Esophagus squamous epithelium (tissue), 5 donors: Measurements from ENCODE around the gene CCDC13. TPM values are rescaled to one million over a fixed set of nuclear protein-coding genes. Genes with fewer than 3 reads are reported as not detected.

ENCODE experiments used
- DNase-seq: peaks from one replicate; lab custom pipeline; 2025; lab: John Stamatoyannopoulos, UW
- H3K27ac ChIP-seq, 4 donors: fragments of 200-600 bp; sonication (generic); one replicate each; pipeline ENCODE4 v1.5.1; 2016 to 2019; ENCODE audit warnings: mild to moderate bottlenecking in 1 of 4
- H3K27me3 ChIP-seq, 4 donors: fragments of 200-600 bp; sonication (generic); 1 replicate in 3 of 4; 2 replicates in 1 of 4; pipeline versions ENCODE4 v1.5.1 to v1.6.0; 2017 to 2021; ENCODE audit warnings: antibody characterized with exemption in 1 of 4
- H3K36me3 ChIP-seq, 3 donors: fragments of 200-600 bp; sonication (generic); one replicate each; pipeline ENCODE4 v1.5.1; 2016 to 2019
- H3K4me1 ChIP-seq, 3 donors: fragments of 200-600 bp; sonication (generic); one replicate each; pipeline ENCODE4 v1.5.1; 2017 to 2019
- H3K4me3 ChIP-seq, 4 donors: fragments of 200-600 bp; sonication (generic); 1 replicate in 3 of 4; 2 replicates in 1 of 4; pipeline ENCODE4 v1.5.1; 2016 to 2019; ENCODE audit warnings: mild to moderate bottlenecking in 2 of 4, moderate library complexity in 1 of 4
- H3K9me3 ChIP-seq, 3 donors: fragments of 200-600 bp; sonication (generic); one replicate each; pipeline ENCODE4 v1.5.1; 2016 to 2019
- CTCF ChIP-seq, 6 experiments: fragments of 450-650 bp in 4 of 6; fragments of 200-600 bp in 2 of 6; sonication (generic) in 2 of 6; IDR thresholded peaks; one replicate each; pipeline ENCODE4 v1.5.1; 2016 to 2019; ENCODE audit warnings: antibody characterized with exemption in 6 of 6, mild to moderate bottlenecking in 4 of 6, moderate library complexity in 4 of 6
- POLR2A ChIP-seq, 4 donors: fragments of 450-650 bp; IDR thresholded peaks; one replicate each; pipeline ENCODE4 v1.6.1; 2017; ENCODE audit warnings: antibody characterized with exemption in 4 of 4, mild to moderate bottlenecking in 4 of 4, moderate library complexity in 3 of 4
- WGBS, 2 donors: methylation state at CpG; one replicate each; pipeline ENCODE4 v1.1.5; 2018; 5-methylcytosine and 5-hydroxymethylcytosine counted together
- intact Hi-C: fragments of 100-400 bp; cut with DNase I; formaldehyde crosslinking; loops from one replicate; pipeline ENCODE4 v1.15.0; 2022
- total RNA-seq, 4 donors: library from RNA; depleted of rRNA; stranded (reverse); fragments of >200 nt; gene quantifications; one replicate each; pipeline ENCODE4 v1.1.0, GENCODE V29; 2016
- donor health status: DM: yes; HTN: yes; CAD: no.

Gene CCDC13
- total RNA-seq, 4 donors from 2014 or later, result 0.62 to 1.3 TPM; not detected in 2

- no peak for DNase-seq
- H3K27ac ChIP-seq, result peak overlapping the region in 1 of 4 donors; percentile 69
- no peak for TF ChIP-seq POLR2A (IDR thresholded peaks at IDR 0.05)
- no peak for TF ChIP-seq CTCF (IDR thresholded peaks at IDR 0.05)
- WGBS, 2 donors, result 78 to 82% methylated on average over 7 of the region's 7 CpGs
- H3K27me3 ChIP-seq, result no peaks in the 10 kb centered on the region
- no peaks in the 10 kb centered on the region for H3K9me3 ChIP-seq
- no peak overlapping the region for H3K4me3 ChIP-seq
- no peaks in the 10 kb centered on the region for H3K36me3 ChIP-seq
- intact Hi-C loops, result no loop called here
- peaks cover 0 to 55% (median 26%) of the 10 kb centered on the region in 3 donors for H3K4me1 ChIP-seq
These were observed 26.3 kb upstream of the CCDC13 start for GRCh38 chr3:42799376-42799775.

GRCh38 chr3:42796332-42796885 lies 23.4 kb upstream of the CCDC13 start:
- intact Hi-C loops, result no loop called here
- no peak for DNase-seq
- TF ChIP-seq POLR2A (IDR thresholded peaks at IDR 0.05), result no peak
- TF ChIP-seq CTCF (IDR thresholded peaks at IDR 0.05), result no peak

GRCh38 chr3:42795621-42796181 lies 22.6 kb upstream of the CCDC13 start:
- Histone ChIP-seq H3K4me1 (peaks cover 0 to 34% (median 5%) of the 10 kb centered on the region in 3 donors), H3K27me3 (no peaks in the 10 kb centered on the region), H3K4me3 (no peak overlapping the region), H3K36me3 (peaks cover 0 to 34% (median 3%) of the 10 kb centered on the region in 3 donors), H3K27ac (no peak overlapping the region), H3K9me3 (no peaks in the 10 kb centered on the region)
- TF ChIP-seq POLR2A (IDR thresholded peaks at IDR 0.05) (no peak), CTCF (IDR thresholded peaks at IDR 0.05) (no peak)
- WGBS, 2 donors, result 78 to 83% methylated on average over 2 of the region's 2 CpGs
- intact Hi-C loops, result no loop called here
- no peak for DNase-seq

More at GRCh38 chr3:42796332-42796885, 23.4 kb upstream of the CCDC13 start:
- 89% methylated on average over 4 of the region's 5 CpGs for WGBS, 2 donors
- Histone ChIP-seq H3K4me3 (no peak overlapping the region), H3K36me3 (peaks cover 0 to 27% (median 3%) of the 10 kb centered on the region in 3 donors), H3K4me1 (peaks cover 0 to 35% (median 8%) of the 10 kb centered on the region in 3 donors), H3K9me3 (no peaks in the 10 kb centered on the region), H3K27me3 (no peaks in the 10 kb centered on the region), H3K27ac (no peak overlapping the region)

- Histone ChIP-seq H3K4me1 (peaks cover 0 to 29% (median 0%) of the 10 kb centered on the region in 3 donors), H3K9me3 (no peaks in the 10 kb centered on the region), H3K36me3 (peaks cover 0 to 81% (median 3%) of the 10 kb centered on the region in 3 donors), H3K27me3 (no peaks in the 10 kb centered on the region), H3K27ac (no peak overlapping the region), H3K4me3 (no peak overlapping the region)
- no peak for TF ChIP-seq CTCF (IDR thresholded peaks at IDR 0.05)
- TF ChIP-seq POLR2A (IDR thresholded peaks at IDR 0.05), result no peak
- no peak for DNase-seq
- 56 to 63% methylated on average over 6 of the region's 6 CpGs for WGBS, 2 donors
- intact Hi-C loops, result no loop called here
These were observed 17.7 kb upstream of the CCDC13 start for GRCh38 chr3:42790714-42791229.

GRCh38 chr3:42786631-42787030 lies 13.6 kb upstream of the CCDC13 start:
- DNase-seq, result no peak
- Histone ChIP-seq H3K9me3 (no peaks in the 10 kb centered on the region), H3K4me3 (no peak overlapping the region), H3K36me3 (peaks cover 0 to 96% (median 0%) of the 10 kb centered on the region in 3 donors), H3K4me1 (peaks cover 0 to 45% (median 0%) of the 10 kb centered on the region in 3 donors), H3K27ac (no peak overlapping the region), H3K27me3 (no peaks in the 10 kb centered on the region)
- intact Hi-C loops, result no loop called here
- 97 to 100% methylated on average over 1 to 2 of the region's 2 CpGs for WGBS, 2 donors
- TF ChIP-seq CTCF (IDR thresholded peaks at IDR 0.05), result no peak
- TF ChIP-seq POLR2A (IDR thresholded peaks at IDR 0.05), result no peak
